Measurements from ENCODE around the gene PHYHD1. TPM values are rescaled to one million over a fixed set of nuclear protein-coding genes. Genes with fewer than 3 reads are reported as not detected.

Gene PHYHD1
- total and polyA plus RNA-seq, 2 donors (not counting 3 experiments of a cell fraction or from before 2014, with no cell fraction given), result 1.1 to 1.8 TPM

GRCh38 chr9:128945798-128946501 is 25.2 kb downstream of the PHYHD1 start:
- H3K79me2 ChIP-seq (ENCODE audit: control insufficient read depth, insufficient read depth, low read length), result peaks cover 17% of the 10 kb centered on the region
- no peak overlapping the region for H3K9ac ChIP-seq (replicated peaks; ENCODE audit: extremely low read depth, insufficient read depth, low read length)
- FAIRE-seq (no peak), DNase-seq (ENCODE audit: low read depth, low spot score) (no peak)
- intact Hi-C loops (cut with micrococcal nuclease), result loop anchor here (5.0 kb wide), 3 partner anchors 64 to 214 kb away; partner anchors contain the start of genes KYAT1, LRRC8A and SH3GLB2
- no peaks in the 10 kb centered on the region for H3K9me1 ChIP-seq (replicated peaks; ENCODE audit: control insufficient read depth, extremely low read depth, insufficient read depth, low read length)
- POLR2A ChIA-PET, result no interaction called here
- H3K27me3 ChIP-seq (ENCODE audit: control insufficient read depth in 2 of 2, insufficient read depth in 2 of 2, low read length in 2 of 2), result no peaks in the 10 kb centered on the region
- H3K36me3 ChIP-seq (ENCODE audit: control insufficient read depth in 2 of 2, extremely low read depth in 1 of 2, insufficient read depth in 2 of 2, low read length in 2 of 2), result peaks cover 0 to 5% of the 10 kb centered on the region in 2 experiments
- H3K4me2 ChIP-seq (ENCODE audit: insufficient read depth, low read length), result no peak overlapping the region
- H3K4me3 ChIP-seq (replicated peaks in 1 of 3; ENCODE audit: insufficient read depth in 1 of 3, low read depth in 1 of 3, low read length in 3 of 3), result no peak overlapping the region
- H4K20me1 ChIP-seq (replicated peaks; ENCODE audit: control insufficient read depth, extremely low read depth, insufficient read depth, low read length), result no peaks in the 10 kb centered on the region
- dilution Hi-C loops (cut with MboI; ENCODE audit: extremely low pct_ligation_motif_present, low sequenced_read_pairs), result no loop called here
- H3K9me3 ChIP-seq (replicated peaks; ENCODE audit: control insufficient read depth, insufficient read depth, low read length), result no peaks in the 10 kb centered on the region
- BruUV-seq (replicated peaks), result TSS peak; percentile 43
- H3K4me1 ChIP-seq (ENCODE audit: control insufficient read depth, extremely low read depth, insufficient read depth, low read length), result peaks cover 13% of the 10 kb centered on the region
- CTCF ChIA-PET, result interaction anchor here (1.2 kb wide), 1 partner anchor 60 kb away, joined by 3 read pairs; no protein-coding TSS in a partner anchor
- H2AFZ ChIP-seq (ENCODE audit: low read depth, low read length), result no peak overlapping the region
- no peak overlapping the region for H3K27ac ChIP-seq (ENCODE audit: insufficient read depth, low read depth, low read length)
- TF ChIP-seq CTCF (IDR thresholded peaks at IDR 0.05; ENCODE audit: extremely low read depth in 1 of 2, insufficient read depth in 1 of 2, low read depth in 1 of 2, low read length in 2 of 2), result no peak

- Histone ChIP-seq H3K9me3 (replicated peaks; ENCODE audit: control insufficient read depth, insufficient read depth, low read length) (no peaks in the 10 kb centered on the region), H3K9me1 (replicated peaks; ENCODE audit: control insufficient read depth, extremely low read depth, insufficient read depth, low read length) (no peaks in the 10 kb centered on the region), H3K9ac (replicated peaks; ENCODE audit: extremely low read depth, insufficient read depth, low read length) (peak overlapping the region; percentile 94), H3K36me3 (ENCODE audit: control insufficient read depth in 2 of 2, extremely low read depth in 1 of 2, insufficient read depth in 2 of 2, low read length in 2 of 2) (peaks cover 0 to 5% of the 10 kb centered on the region in 2 experiments), H3K79me2 (ENCODE audit: control insufficient read depth, insufficient read depth, low read length) (peaks cover 17% of the 10 kb centered on the region), H3K4me2 (ENCODE audit: insufficient read depth, low read length) (peak overlapping the region; percentile 55), H3K4me3 (replicated peaks in 1 of 3; ENCODE audit: insufficient read depth in 1 of 3, low read depth in 1 of 3, low read length in 3 of 3) (peak overlapping the region; percentile 78 to 89 (median 88)), H4K20me1 (replicated peaks; ENCODE audit: control insufficient read depth, extremely low read depth, insufficient read depth, low read length) (no peaks in the 10 kb centered on the region), H3K27me3 (ENCODE audit: control insufficient read depth in 2 of 2, insufficient read depth in 2 of 2, low read length in 2 of 2) (no peaks in the 10 kb centered on the region), H3K27ac (ENCODE audit: insufficient read depth, low read depth, low read length) (peak overlapping the region; percentile 52), H3K4me1 (ENCODE audit: control insufficient read depth, extremely low read depth, insufficient read depth, low read length) (peaks cover 8% of the 10 kb centered on the region), H2AFZ (ENCODE audit: low read depth, low read length) (peak overlapping the region; percentile 89)
- DNase-seq (ENCODE audit: low read depth, low spot score) (no peak), FAIRE-seq (peak; percentile 42)
- dilution Hi-C loops (cut with MboI; ENCODE audit: extremely low pct_ligation_motif_present, low sequenced_read_pairs), result no loop called here
- no TSS peak for BruUV-seq (replicated peaks)
- TF ChIP-seq MYC (IDR thresholded peaks at IDR 0.05; ENCODE audit: low read depth, low read length) (no peak), CTCF (IDR thresholded peaks at IDR 0.05; ENCODE audit: extremely low read depth in 1 of 2, insufficient read depth in 1 of 2, low read depth in 1 of 2, low read length in 2 of 2) (no peak), FOS (IDR thresholded peaks at IDR 0.05; ENCODE audit: borderline replicate concordance, insufficient read depth, low read length) (no peak), MAX (IDR thresholded peaks at IDR 0.05; ENCODE audit: insufficient read depth, insufficient read length) (no peak)
- intact Hi-C loops (cut with micrococcal nuclease), result loop anchor here (5.0 kb wide), 3 partner anchors 64 to 214 kb away; partner anchors contain the start of genes KYAT1, LRRC8A and SH3GLB2
- POLR2A ChIA-PET, result no interaction called here
- CTCF ChIA-PET, result no interaction called here
These were observed 25.9 kb downstream of the PHYHD1 start for GRCh38 chr9:128946571-128947276.
